ENCODE results near the gene RASA1.

Gene RASA1

DNA sequence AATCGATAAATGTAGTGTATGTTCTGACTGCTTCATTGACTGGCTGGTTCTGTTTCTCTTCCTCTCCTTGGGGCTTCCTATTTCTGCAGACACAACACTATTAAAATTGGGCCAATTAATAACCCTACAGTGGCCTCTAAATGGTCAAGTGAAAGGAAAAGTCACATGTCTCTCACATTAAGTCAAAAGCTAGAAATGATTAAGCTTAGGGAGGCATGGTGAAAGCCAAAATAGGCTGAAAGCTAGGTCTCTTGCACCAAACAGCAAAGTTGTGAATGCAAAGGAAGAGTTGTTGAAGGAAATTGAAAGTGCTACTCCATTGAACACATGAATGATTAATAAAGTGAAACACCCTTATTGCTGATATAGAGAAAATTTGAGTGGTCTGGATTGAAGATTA is 86.8 kb downstream of the RASA1 start:
- H3K4me3 ChIP-seq (ENCODE audit: low read depth, low read length) = no peak overlapping the region
- TF ChIP-seq, protein P1, sequence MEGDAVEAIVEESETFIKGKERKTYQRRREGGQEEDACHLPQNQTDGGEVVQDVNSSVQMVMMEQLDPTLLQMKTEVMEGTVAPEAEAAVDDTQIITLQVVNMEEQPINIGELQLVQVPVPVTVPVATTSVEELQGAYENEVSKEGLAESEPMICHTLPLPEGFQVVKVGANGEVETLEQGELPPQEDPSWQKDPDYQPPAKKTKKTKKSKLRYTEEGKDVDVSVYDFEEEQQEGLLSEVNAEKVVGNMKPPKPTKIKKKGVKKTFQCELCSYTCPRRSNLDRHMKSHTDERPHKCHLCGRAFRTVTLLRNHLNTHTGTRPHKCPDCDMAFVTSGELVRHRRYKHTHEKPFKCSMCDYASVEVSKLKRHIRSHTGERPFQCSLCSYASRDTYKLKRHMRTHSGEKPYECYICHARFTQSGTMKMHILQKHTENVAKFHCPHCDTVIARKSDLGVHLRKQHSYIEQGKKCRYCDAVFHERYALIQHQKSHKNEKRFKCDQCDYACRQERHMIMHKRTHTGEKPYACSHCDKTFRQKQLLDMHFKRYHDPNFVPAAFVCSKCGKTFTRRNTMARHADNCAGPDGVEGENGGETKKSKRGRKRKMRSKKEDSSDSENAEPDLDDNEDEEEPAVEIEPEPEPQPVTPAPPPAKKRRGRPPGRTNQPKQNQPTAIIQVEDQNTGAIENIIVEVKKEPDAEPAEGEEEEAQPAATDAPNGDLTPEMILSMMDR (IDR thresholded peaks at IDR 0.05; ENCODE audit: borderline replicate concordance, insufficient read depth, low read depth, low read length) = no peak

DNA sequence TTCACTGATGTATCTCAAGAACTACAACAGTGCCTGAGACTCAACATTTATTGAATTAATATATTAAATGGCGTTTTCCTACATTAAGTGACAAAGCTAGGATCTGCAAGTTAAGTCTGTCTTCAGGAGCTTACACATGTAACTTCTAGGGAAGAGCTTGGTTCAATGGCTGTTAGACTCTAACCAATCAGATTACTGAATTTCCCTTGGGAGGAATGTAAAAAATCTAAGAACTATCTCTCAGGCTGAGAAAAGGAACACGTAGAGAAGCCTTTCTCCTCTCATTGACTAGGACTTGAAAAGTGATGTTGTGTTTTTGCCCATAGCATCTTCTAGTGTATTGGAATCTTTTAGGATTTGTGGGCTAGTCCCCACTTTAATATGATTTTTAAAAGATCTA is 91.4 kb downstream of the RASA1 start:
- H3K4me3 ChIP-seq (ENCODE audit: low read depth, low read length) = no peak overlapping the region
- TF ChIP-seq, protein P1 (IDR thresholded peaks at IDR 0.05; ENCODE audit: borderline replicate concordance, insufficient read depth, low read depth, low read length) = no peak

DNA sequence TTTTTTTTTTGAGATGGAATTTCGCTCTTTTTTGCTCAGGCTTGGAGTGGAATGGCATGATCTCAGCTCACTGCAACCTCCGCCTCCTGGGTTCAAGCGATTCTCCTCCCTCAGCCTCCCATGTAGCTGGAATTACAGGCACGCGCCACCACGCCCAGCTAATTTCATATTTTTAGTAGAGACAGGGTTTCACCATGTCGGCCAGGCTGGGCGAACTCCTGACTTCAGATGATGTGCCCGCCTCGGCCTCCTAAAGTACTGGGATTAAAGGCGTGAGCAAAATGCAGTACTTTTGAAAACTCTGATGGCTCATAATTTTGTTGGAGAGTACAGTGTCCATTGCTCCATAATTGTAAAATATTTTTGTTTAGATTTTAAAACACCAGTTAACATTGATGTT is 92.4 kb downstream of the RASA1 start:
- TF ChIP-seq, protein P1 (IDR thresholded peaks at IDR 0.05; ENCODE audit: borderline replicate concordance, insufficient read depth, low read depth, low read length) = no peak
- H3K4me3 ChIP-seq (ENCODE audit: low read depth, low read length) = no peak overlapping the region

DNA sequence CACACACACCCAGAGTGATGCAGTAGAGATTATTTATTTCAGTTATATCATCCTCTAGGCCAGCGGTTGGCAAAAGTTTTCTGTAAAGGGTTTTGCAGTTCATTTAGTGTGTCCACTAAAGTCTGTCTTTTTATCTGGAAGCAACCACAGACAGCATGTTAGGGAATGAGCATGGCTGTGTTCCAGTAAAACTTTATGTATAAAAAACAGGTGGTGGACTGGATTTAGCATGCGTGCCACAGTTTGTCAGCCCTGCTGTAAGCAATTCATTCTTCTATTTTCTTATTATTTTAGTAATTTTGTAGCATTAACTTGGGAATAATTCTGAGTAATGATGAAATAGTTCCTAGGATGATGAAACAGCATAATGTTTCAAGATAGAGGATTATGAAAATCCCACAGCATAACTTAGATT is 93.4 kb downstream of the RASA1 start:
- TF ChIP-seq, protein P1 (IDR thresholded peaks at IDR 0.05; ENCODE audit: borderline replicate concordance, insufficient read depth, low read depth, low read length) = no peak
- no peak overlapping the region for H3K4me3 ChIP-seq (ENCODE audit: low read depth, low read length)

DNA sequence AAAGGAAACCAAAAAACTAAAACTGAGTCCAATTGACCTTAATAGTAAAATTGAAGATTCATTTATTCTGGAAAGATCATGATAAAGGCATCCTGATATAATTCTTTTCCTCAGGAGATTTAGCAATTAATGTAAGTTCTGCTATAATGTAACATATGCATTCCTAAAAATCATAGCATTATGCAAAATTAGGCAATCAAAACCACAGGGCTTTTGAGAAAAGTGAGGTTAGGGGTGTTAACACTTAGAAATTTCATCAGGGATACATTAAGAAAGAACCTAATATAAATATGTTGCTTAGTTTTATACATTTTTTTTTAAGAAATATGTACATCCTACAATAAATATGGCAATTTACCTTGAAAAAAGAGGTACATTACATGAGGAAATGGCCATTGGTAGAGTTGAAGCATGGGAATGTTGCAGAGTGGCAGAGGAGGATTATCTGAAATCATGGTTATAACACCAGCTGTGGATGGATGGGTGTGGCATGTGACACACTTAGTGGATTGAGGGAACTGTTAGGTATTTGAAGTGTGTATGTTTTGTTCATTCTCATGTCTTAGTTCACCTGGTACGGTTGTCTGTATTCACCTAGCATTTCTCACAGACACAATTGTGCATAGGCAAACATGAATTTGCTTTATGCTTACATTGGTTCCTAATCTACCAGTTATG is 94.0 kb downstream of the RASA1 start:
- TF ChIP-seq, protein P1 (IDR thresholded peaks at IDR 0.05; ENCODE audit: borderline replicate concordance, insufficient read depth, low read depth, low read length) = no peak
- no peak overlapping the region for H3K4me3 ChIP-seq (ENCODE audit: low read depth, low read length)

DNA sequence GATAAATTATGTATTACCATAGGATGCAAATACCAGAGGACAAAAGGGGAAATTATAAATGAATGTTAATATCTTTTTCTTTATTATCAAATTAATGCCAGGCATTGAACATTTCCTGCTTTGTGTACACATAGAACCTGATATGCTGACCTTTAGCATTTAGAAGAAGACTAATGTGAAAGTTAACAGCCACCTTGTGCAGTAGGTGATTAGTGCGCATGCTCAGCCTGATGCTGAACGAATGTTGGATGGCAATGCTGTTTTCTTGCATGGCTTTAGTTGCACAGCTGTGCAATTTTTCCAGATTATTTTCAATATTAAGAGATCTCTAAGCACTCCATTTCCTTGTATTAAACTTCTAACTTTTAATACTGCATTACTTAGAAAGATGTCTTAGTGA is 99.6 kb downstream of the RASA1 start:
- TF ChIP-seq, protein P1 (IDR thresholded peaks at IDR 0.05; ENCODE audit: borderline replicate concordance, insufficient read depth, low read depth, low read length) = no peak
- H3K4me3 ChIP-seq (ENCODE audit: low read depth, low read length) = no peak overlapping the region

DNA sequence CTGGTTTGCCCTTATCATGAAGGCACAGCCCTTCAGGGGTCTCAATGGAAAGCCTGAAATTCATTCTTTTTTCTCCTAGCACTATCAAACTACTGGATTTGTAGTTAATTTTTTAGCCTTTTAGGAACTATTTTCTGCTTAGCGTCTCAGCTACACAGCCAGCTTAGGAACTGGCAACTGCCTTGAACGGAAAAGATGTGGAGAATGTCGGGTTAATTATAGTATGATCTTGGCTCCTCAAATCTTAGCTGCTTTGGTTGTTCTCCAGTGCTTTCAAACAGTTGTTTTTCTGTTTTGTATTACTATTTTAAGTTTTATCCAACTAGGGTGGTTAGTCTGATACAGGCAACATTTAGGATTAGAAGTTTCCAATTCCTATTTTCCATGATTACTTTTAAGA is 100.9 kb downstream of the RASA1 start:
- TF ChIP-seq, protein P1 (IDR thresholded peaks at IDR 0.05; ENCODE audit: borderline replicate concordance, insufficient read depth, low read depth, low read length) = no peak
- no peak overlapping the region for H3K4me3 ChIP-seq (ENCODE audit: low read depth, low read length)
